GM12892 (cell line): Measurements from ENCODE around the gene SH2D3C.

Experiments used
- DNase-seq: peaks from one replicate; pipeline ENCODE4 v3.0.0; 2011; ENCODE audit not compliant: insufficient read length
- FAIRE-seq: peaks from 2 replicates; lab custom pipeline; 2011; peaks lifted over from hg19 to GRCh38; lab: Jason Lieb, UNC
- POLR2A ChIP-seq: IDR thresholded peaks from 2 replicates; pipeline ENCODE4 v1.6.1; 2011; ENCODE audit warnings: low read depth, low read length, control low read depth
- POLR2AphosphoS5 ChIP-seq: IDR thresholded peaks from 2 replicates; pipeline ENCODE4 v1.6.1; 2011; ENCODE audit warnings: low read depth, low read length, control low read depth
- TAF1 ChIP-seq: IDR thresholded peaks from 2 replicates; pipeline ENCODE4 v1.6.1; 2011; ENCODE audit warnings: low read depth, mild to moderate bottlenecking, control low read depth, low read length, borderline replicate concordance

The SH2D3C gene

GRCh38 chr9:127779136-127779981 lies 893 bp upstream of the SH2D3C start:
- DNase-seq (no peak), FAIRE-seq (peak; percentile 81)
- TF ChIP-seq POLR2A (no peak), TAF1 (no peak), POLR2AphosphoS5 (no peak)

DNA sequence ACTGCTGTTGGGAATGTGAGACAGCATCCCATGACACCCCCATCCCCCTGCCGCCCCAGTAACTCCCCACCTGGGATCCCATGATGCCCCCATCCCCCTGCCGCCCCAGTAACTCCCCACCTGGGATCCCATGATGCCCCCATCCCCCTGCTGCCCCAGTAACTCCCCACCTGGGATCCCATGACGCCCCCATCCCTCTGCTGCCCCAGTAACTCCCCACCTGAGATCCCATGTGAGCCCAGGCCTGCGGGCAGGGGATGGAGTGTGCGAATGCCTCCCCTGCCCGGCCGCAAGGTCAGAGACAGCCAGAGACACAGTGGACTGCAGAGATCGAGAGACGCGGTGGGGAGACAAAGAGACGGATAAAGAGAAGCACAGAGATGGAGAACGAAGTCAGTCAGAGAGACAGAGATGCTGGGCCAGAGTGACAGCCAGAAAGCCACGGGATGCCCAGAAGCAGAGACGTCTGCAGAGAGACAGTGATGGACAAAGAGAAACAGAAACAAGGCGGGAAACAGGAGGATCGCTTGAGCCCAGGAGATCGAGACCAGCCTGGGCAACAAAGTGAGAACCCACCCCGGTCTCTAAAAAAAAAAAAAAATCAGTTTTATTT lies 992 bp downstream of the SH2D3C start:
- FAIRE-seq (no peak), DNase-seq (no peak)
- no peak for TF ChIP-seq POLR2A
- no peak for TF ChIP-seq POLR2AphosphoS5
- TF ChIP-seq TAF1: no peak

DNA sequence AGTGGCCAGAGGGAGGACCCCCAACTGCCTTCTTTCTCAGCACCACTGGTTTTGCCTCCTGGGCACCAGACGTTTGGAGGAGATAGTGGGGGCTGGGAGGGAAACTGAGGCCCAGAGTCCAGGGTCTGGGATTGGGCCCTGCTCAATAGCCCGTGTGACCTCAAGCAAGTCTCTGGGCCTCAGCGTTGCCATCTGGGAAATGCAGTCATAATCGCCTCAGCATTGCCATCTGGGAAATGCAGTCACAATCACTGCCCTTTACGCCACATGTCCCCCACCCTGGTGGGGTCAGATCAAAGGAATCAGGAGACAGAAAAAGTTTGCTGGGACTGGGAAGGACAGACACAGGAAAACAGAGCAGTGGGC lies 1.6 kb downstream of the SH2D3C start:
- FAIRE-seq: peak; percentile 14
- DNase-seq: no peak
- TF ChIP-seq POLR2AphosphoS5 (no peak), POLR2A (no peak)

DNA sequence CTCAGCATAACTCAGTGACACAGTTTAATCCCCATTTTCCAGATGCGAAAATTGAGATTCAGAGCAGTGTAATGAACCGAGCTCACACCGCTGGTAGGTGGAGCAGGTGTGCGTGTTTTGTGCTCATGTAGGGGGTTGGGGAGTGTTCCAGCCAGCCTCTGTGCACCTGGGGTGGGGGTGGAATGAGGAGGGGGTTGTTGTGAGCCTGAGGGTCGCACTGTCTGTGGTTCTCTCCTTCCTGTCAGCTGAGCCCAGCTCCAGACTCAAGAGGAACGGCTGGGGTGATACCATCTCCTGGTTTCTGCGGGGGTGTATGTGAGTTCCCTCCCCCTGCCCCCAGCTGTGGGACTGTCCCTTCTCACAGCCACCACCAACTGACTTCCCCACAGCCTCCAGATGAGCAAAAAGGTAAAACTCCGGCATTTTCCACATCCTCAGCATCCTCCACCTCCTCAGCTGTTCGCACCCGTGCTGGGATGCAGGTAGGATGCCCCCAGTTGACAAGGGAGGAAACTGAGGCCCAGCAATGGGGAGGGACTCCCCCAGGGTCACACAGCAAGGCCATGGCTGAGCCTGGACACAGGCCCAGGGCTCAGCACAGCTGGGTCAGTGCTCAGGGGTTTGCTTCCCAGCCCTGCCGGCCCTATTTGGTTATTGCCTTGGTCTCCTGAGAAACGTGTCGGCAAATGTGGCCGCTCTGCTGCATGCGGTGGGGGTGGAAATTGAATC lies 2.1 kb downstream of the SH2D3C start:
- DNase-seq (peak; percentile 68), FAIRE-seq (peak; percentile 60)
- TF ChIP-seq TAF1 (no peak), POLR2A (peak; percentile 18; the same call in 1 of the 2 replicates), POLR2AphosphoS5 (no peak)

DNA sequence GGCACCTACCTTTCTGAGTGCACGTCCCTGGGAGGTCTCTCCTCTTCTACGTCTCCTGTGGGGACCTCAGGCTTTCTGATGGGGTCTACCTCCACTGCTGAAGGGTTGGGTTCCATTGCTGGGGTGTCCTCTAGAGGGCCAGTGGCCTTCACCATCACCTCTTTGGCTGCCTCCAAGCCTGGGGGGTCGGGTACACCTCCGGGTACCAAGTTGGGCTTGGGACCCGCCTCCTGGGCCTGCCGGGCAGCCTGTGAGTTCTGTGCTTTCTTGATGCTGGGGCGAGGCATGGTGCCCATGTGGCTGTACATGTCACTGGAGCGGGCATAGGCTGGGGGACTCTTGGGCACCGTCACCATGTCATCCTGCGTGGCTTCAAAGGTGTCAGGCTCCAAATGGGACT lies 4.5 kb downstream of the SH2D3C start:
- no peak for DNase-seq
- TF ChIP-seq TAF1 (no peak), POLR2A (no peak), POLR2AphosphoS5 (no peak)
- no peak for FAIRE-seq

- no peak for TF ChIP-seq POLR2A
- no peak for TF ChIP-seq TAF1
- no peak for TF ChIP-seq POLR2AphosphoS5
- FAIRE-seq: no peak
- no peak for DNase-seq
These were observed 5.2 kb downstream of the SH2D3C start for GRCh38 chr9:127773272-127773671.

DNA sequence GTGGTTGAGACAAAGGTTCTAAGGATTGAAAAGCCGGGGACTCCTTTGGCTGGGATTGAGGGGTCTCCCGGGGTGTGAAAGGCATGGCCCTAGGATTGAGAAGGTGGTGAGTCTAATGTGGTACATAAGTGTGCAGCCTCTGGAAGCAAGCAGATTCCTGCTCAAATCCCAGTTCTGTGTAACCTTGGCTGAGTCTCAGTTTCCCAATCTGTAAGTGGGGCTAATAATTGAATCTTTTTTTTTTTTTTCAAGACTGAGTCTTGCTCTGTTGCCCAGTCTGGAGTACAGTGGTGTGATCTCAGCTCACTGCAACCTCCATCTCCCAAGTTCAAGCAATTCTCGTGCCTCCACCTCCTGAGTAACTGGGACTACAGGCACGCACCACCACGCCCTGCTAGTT lies 5.9 kb downstream of the SH2D3C start:
- TF ChIP-seq POLR2A: no peak
- TF ChIP-seq TAF1: no peak
- TF ChIP-seq POLR2AphosphoS5: no peak
- FAIRE-seq: no peak
- DNase-seq: no peak

GRCh38 chr9:127771570-127772189 lies 6.8 kb downstream of the SH2D3C start:
- no peak for TF ChIP-seq POLR2AphosphoS5
- 0 out of 2 replicates have a peak, but pooled peaks have one; percentile 11 for TF ChIP-seq TAF1
- no peak for FAIRE-seq

DNA sequence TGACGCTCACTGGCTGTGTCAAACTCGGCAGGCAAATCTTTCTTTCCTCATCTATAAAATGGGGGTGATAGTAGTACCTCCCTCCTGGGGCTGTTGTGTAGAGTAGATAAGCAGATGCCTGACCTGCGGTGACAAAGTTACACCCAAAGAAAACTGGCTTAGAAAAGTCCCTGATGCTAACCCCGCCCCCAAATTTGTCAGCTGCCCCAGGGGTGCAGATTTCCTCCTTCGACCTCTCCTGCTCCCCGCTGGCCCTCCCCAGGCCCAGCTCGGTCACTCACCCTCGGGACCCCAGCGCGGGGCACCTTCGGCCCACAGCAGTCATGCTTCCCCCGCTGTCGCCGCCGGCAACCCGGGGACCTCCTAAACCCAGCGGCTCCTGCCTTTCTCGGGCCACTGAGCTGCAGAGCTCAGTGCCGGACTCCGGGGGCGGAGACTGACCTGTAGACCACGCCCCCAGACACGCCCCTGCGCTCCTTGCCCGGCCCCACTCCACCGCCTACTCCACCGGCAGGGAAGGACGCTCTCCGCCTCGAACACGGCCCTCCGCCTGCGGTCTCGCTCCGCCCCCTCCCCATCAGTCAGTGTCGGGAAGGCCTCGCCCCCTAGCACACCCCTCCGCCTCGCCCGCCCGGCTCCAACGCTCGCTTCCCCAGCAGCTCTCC lies 7.4 kb downstream of the SH2D3C start:
- no peak for TF ChIP-seq POLR2A
- TF ChIP-seq TAF1: no peak
- no peak for TF ChIP-seq POLR2AphosphoS5
- FAIRE-seq: peak; percentile 95

More at GRCh38 chr9:127771570-127772189, 6.8 kb downstream of the SH2D3C start:
- no peak for DNase-seq

DNA sequence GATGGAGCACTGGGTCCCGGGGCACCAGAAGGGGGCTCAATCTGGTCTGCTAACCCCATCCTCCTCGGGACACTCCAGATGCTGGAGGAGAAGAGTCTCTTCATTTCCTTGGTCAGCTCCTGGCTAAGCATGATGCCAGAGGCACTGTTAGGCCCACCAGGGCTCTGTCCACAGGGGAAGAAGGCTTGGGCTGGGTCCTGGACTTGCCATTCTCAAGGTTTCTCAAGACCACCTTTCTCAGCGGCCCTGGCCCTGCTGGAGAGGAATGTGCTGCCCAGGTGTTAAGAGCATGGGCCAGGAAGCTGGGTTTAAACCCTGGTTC lies 7.9 kb downstream of the SH2D3C start:
- no peak for FAIRE-seq

More for the DNA sequence above, 7.4 kb downstream of the SH2D3C start:
- peak; percentile 91 for DNase-seq

DNA sequence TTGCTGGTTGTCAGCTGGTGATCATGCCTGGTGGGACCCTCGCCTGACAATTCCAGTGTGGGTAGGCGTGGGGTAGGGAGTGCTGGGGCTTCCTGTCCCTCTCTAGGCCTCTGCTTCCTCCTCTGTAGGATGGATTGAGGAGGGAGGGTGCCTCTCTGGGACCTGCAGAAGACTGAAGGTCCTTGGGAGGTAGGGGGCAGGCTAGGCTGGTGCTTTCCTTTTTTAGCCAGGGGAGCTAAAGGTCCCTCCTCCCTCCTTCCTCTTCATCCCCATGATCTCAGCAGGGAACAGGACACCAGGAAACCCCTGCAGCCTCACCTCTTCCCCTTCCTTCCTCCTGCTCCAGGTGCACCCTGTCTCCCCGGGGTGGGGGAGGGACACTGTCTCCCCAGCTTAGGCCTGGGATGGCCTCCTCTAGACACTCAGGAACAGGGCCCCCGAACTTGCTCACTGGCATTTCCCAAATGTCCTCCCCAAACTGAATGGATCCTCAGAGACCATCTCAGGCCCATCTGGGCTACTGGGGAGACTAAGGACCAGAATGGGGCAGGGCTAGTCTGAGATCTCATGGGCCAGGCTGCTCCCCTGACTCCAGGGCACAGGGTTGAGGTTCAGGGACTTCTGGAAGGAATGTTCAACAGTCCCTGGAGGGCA lies 8.4 kb downstream of the SH2D3C start:
- TF ChIP-seq POLR2A (no peak), TAF1 (no peak), POLR2AphosphoS5 (no peak)
- DNase-seq (no peak), FAIRE-seq (no peak)

More for the DNA sequence above, 7.9 kb downstream of the SH2D3C start:
- TF ChIP-seq TAF1 (no peak), POLR2A (no peak), POLR2AphosphoS5 (no peak)
- DNase-seq: no peak

DNA sequence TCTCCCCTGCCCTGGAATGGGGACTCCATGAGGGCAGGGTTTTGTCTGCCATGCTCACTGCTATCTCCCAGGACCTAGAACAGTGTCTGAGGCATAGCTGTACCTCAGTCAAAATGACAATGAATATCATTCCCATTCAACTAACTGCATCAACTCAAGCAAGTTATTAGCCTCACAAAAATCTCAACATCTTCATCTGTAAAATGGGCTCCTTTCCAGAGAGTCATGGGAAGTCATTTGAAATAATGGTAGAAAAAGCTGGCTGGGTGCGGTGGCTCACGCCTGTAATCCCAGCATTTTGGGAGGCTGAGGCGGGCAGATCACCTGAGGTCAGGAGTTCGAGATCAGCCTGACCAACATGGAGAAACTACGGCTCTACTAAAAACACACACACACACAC lies 9.4 kb downstream of the SH2D3C start:
- TF ChIP-seq POLR2AphosphoS5 (no peak), TAF1 (no peak), POLR2A (no peak)
- no peak for FAIRE-seq
- no peak for DNase-seq
